Psoas muscle (tissue), 8 donors: ENCODE measurements around the gene MSMP. TPM values are rescaled to one million over a fixed set of nuclear protein-coding genes. Genes with fewer than 3 reads are reported as not detected.

Source experiments
- ATAC-seq, 4 donors: fragments of 200-7000 bp; cut with Tn5 transposase; one replicate each; pipeline ENCODE4 v1.9.1; 2020; ENCODE audit warnings: moderate library complexity in 3 of 4, mild to moderate bottlenecking in 2 of 4
- DNase-seq, 2 donors: peaks; one replicate each; pipeline ENCODE4 v3.0.0-alpha.2; 2020
- H3K27ac ChIP-seq: fragments of 200-600 bp; one replicate; pipeline ENCODE4 v1.8.0; 2022
- H3K27me3 ChIP-seq, 3 donors: fragments of 200-600 bp in 1 of 3; one replicate each; pipeline versions ENCODE4 v1.6.1 to v1.8.0; 2013 to 2022; ENCODE audit warnings: low read length in 2 of 3, mild to moderate bottlenecking in 2 of 3, moderate library complexity in 1 of 3; ENCODE audit not compliant: insufficient read depth in 3 of 3
- H3K36me3 ChIP-seq, 2 donors: fragments of 200-600 bp in 1 of 2; one replicate each; pipeline versions ENCODE4 v1.6.1 to v1.8.0; 2013 to 2022; ENCODE audit warnings: low read depth in 1 of 2, mild to moderate bottlenecking in 1 of 2, moderate library complexity in 1 of 2; ENCODE audit not compliant: insufficient read depth in 1 of 2
- H3K4me1 ChIP-seq: fragments of 200-600 bp; one replicate; pipeline ENCODE4 v1.8.0; 2022
- H3K4me3 ChIP-seq: fragments of 200-600 bp; one replicate; pipeline ENCODE4 v1.8.0; 2022; ENCODE audit warnings: mild to moderate bottlenecking
- H3K9me3 ChIP-seq: fragments of 200-600 bp; one replicate; pipeline ENCODE4 v1.8.0; 2022
- WGBS, 3 donors: extraction: QIAGEN DNeasy Blood & Tissue Kit; methylation state at CpG; one replicate each; pipeline versions ENCODE4 v1.1.6 to v1.1.7; 2013; 5-methylcytosine and 5-hydroxymethylcytosine counted together
- intact Hi-C, 2 donors: fragments of 100-400 bp; cut with DNase I; formaldehyde crosslinking; loops; one replicate each; pipeline versions ENCODE4 v1.11.0 to v1.14.2; 2022
- polyA plus RNA-seq, 3 donors: library from polyadenylated mRNA; stranded (reverse); fragments of 200-250 nt; gene quantifications; one replicate each; pipeline ENCODE4 v1.2.3, GENCODE V29; 2013
- total RNA-seq, 4 donors: library from RNA; stranded (reverse); fragmentation: NEBNext Ultra II Directional in 2 of 4; extraction: Animal tissue kit (Norgen Biotek cat#: 25700) in 2 of 4; gene quantifications; one replicate each; pipeline versions ENCODE4 v1.2.1 to v1.2.4, GENCODE V29; 2021 to 2023
- TF ChIP-seq, protein P1 (sequence below): fragments of 200-600 bp; IDR thresholded peaks from one replicate; pipeline ENCODE4 v1.8.0; 2022; ENCODE audit warnings: antibody characterized with exemption
- donor health status: healthy with polysubstance abuse.
- donor health status: DM: no; HTN: no; CAD: no; lungs with moderate emphysema.
- donor health status: Bipolar disorder and iron deficiency.
- donor health status: healthy.
- donor health status: DM: yes; HTN: yes; CAD: no.
- donor health status: DM: no; HTN: no; CAD: no.
- donor health status: DM: no; HTN: no; CAD: no.
- donor health status: DM: yes; HTN: yes; CAD: no.

The MSMP gene
- total and polyA plus RNA-seq, 7 donors = 0.16 to 1.2 TPM; not detected in 5

DNA sequence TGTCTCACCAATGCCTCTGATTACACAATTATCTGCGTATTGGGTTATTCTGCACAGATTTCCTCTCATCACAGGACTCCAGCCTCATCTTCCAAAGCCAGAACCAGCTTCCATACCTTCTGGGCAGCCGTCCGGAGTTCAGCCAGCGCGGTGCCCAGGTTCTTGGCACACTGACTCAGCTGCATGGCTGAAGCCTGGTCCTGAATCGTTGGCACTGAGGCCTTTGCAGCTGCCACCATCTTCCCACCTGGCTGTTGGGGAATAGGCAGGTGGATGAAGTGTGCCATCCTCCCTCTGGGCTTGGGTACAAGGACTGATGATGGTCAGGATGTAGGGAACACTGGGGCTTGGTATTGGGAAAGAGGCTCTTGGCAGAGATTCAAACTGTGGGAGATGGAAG, 40.0 kb downstream of the MSMP start:
- no peak overlapping the region for H3K4me3 ChIP-seq
- H3K4me1 ChIP-seq = no peaks in the 10 kb centered on the region
- peaks cover 27 to 99% of the 10 kb centered on the region in 2 donors for H3K36me3 ChIP-seq
- no peak for DNase-seq
- H3K9me3 ChIP-seq = no peaks in the 10 kb centered on the region
- H3K27me3 ChIP-seq = no peaks in the 10 kb centered on the region
- H3K27ac ChIP-seq = no peak overlapping the region
- WGBS, 3 donors = 75 to 88% (median 78%) methylated on average over 6 of the region's 6 CpGs
- intact Hi-C loops = no loop called here
- no peak for ATAC-seq
- TF ChIP-seq, protein P1, sequence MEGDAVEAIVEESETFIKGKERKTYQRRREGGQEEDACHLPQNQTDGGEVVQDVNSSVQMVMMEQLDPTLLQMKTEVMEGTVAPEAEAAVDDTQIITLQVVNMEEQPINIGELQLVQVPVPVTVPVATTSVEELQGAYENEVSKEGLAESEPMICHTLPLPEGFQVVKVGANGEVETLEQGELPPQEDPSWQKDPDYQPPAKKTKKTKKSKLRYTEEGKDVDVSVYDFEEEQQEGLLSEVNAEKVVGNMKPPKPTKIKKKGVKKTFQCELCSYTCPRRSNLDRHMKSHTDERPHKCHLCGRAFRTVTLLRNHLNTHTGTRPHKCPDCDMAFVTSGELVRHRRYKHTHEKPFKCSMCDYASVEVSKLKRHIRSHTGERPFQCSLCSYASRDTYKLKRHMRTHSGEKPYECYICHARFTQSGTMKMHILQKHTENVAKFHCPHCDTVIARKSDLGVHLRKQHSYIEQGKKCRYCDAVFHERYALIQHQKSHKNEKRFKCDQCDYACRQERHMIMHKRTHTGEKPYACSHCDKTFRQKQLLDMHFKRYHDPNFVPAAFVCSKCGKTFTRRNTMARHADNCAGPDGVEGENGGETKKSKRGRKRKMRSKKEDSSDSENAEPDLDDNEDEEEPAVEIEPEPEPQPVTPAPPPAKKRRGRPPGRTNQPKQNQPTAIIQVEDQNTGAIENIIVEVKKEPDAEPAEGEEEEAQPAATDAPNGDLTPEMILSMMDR = no peak

- intact Hi-C loops = no loop called here
- H3K36me3 ChIP-seq = peaks cover 24 to 99% of the 10 kb centered on the region in 2 donors
- 91 to 96% (median 94%) methylated on average over 3 of the region's 3 CpGs for WGBS, 3 donors
- ATAC-seq (no peak), DNase-seq (no peak)
- H3K27ac ChIP-seq = no peak overlapping the region
- TF ChIP-seq, protein P1 = no peak
- H3K4me3 ChIP-seq = no peak overlapping the region
- H3K9me3 ChIP-seq = no peaks in the 10 kb centered on the region
- H3K4me1 ChIP-seq = no peaks in the 10 kb centered on the region
- H3K27me3 ChIP-seq = no peaks in the 10 kb centered on the region
Measured at GRCh38 chr9:35713578-35713977, 40.5 kb downstream of the MSMP start.

GRCh38 chr9:35712762-35713400, 41.2 kb downstream of the MSMP start:
- 87 to 91% (median 88%) methylated on average over 11 of the region's 11 CpGs for WGBS, 3 donors
- TF ChIP-seq, protein P1 = no peak
- Histone ChIP-seq H3K27ac (no peak overlapping the region), H3K9me3 (no peaks in the 10 kb centered on the region), H3K36me3 (peaks cover 24 to 99% of the 10 kb centered on the region in 2 donors), H3K27me3 (no peaks in the 10 kb centered on the region), H3K4me3 (no peak overlapping the region), H3K4me1 (no peaks in the 10 kb centered on the region)
- no peak for ATAC-seq
- intact Hi-C loops = no loop called here
- DNase-seq = no peak

DNA sequence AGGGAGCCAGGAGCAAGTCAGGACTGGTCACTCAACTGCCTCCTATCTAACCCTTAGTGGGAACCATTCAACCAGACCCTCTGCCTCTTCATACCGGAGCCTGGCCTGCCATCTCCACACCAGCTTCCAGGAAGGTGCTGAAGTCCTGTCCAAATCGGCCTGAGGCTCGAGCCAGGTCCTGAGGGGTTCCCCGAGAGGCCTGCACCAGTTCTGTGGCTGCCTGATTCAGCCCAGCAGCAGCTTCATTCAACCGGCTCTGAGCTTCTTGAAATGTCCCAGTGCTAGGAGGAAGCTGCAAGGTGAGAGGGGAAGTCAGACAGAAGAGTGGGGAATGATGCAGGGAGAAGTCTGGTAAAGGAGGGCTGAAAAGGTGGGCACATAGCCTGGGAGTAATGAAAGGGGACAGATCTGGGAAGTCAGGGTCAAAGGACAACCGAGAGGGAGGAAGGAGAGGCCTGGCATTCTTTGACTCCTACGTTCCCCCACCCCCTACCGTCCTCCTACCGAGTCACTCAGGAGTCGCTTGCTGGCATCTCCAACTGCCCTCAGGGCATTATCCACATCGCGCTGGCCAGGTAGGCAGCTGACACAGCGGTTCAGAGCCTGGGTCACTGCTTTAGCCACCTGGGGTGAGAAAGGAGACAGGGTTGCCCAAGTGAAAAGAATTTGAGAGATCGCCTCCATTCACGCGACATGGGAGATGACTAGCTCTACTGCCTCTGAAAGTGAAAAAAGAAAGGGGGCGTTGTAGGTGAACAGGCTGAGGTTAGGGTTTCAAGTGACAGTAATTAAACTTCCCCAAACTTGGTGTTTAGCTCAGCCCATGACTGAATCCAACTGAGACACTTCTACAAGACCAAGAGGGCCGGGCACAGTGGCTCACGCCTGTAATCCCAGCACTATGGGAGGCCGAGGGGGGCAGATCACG, 42.3 kb downstream of the MSMP start:
- DNase-seq (no peak), ATAC-seq (no peak)
- intact Hi-C loops = no loop called here
- no peak overlapping the region for H3K4me3 ChIP-seq
- H3K27ac ChIP-seq = no peak overlapping the region
- TF ChIP-seq, protein P1 = no peak
- H3K4me1 ChIP-seq = no peaks in the 10 kb centered on the region
- no peaks in the 10 kb centered on the region for H3K27me3 ChIP-seq
- H3K36me3 ChIP-seq = peaks cover 28 to 99% of the 10 kb centered on the region in 2 donors
- 87 to 88% (median 87%) methylated on average over 21 of the region's 21 CpGs for WGBS, 3 donors
- H3K9me3 ChIP-seq = no peaks in the 10 kb centered on the region
